Measurements from ENCODE around the gene ZNF419.

Gene ZNF419

DNA sequence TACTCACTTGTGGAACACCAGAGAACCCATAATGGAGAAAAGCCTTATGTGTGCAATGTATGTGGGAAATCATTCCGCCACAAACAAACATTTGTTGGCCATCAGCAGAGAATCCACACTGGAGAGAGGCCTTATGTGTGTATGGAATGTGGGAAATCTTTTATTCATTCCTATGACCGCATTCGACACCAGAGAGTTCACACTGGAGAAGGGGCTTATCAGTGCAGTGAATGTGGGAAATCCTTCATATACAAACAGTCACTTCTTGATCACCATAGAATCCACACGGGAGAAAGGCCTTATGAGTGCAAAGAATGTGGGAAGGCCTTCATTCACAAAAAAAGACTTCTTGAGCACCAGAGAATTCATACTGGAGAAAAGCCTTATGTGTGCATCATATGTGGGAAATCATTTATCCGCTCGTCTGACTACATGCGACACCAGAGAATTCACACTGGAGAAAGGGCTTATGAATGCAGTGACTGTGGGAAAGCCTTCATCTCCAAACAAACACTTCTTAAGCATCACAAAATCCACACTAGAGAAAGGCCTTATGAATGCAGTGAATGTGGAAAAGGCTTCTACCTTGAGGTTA is 50.5 kb downstream of the ZNF419 start:
- DNase-seq = no peak

Data from NCI-H774 (cell line).